ENCODE measurements around the gene SPATA33.
"Not testable (repeated sequence)": the region's sequence is repeated elsewhere in the genome, so short reads cannot be mapped to it uniquely, and the experiment has no call there.

SPATA33 gene

DNA sequence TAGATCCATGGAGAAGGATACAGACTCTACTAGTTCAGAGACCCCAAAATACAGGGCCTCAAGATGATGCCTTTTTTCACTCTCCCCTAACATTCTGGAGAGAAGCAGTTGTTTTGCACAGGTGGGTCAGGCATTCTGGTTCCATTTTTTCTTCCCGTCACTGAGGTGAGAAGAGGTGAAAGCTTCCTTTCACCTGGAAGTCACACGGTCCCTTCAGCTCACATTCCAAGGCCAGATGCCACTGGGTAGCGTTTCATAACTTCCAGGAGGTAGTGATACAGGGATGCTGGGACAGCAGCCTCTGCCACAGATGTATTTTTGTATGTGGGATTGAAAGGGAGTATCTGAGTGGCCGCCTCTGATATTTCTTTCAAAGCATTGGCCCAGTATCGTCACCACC, 30.8 kb downstream of the SPATA33 start:
- no peak for TF ChIP-seq CTCF (conservative IDR thresholded peaks at IDR 0.05)
- H3K27ac ChIP-seq: no peak overlapping the region

- no peak overlapping the region for H3K27ac ChIP-seq
- no peak for TF ChIP-seq CTCF (conservative IDR thresholded peaks at IDR 0.05)
Measured at GRCh38 chr16:89689142-89689541, 31.5 kb downstream of the SPATA33 start.

DNA sequence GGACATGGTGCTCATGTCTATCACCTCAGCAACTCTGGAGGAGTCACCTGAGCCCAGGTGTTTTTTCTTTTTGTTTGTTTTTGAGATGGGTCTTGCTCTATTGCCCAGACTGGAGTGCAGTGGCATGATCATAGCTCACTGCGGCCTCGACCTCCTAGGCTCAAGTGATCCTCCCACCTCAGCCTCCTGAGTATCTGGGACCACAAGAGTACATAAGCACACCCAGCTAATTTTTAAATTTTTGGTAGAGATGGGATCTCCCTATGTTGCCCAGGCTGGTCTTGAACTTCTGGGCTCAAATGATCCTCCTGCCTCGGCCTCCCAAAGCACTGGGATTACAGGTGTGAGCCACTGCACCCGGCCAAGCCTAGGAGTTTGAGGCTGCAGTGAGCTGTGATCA, 32.0 kb downstream of the SPATA33 start:
- H3K27ac ChIP-seq: not testable (repeated sequence)

- no peak for TF ChIP-seq CTCF (conservative IDR thresholded peaks at IDR 0.05)
- no peak overlapping the region for H3K27ac ChIP-seq
Measured at GRCh38 chr16:89690392-89690901, 32.8 kb downstream of the SPATA33 start.

GRCh38 chr16:89691231-89691985, 33.8 kb downstream of the SPATA33 start:
- no peak overlapping the region for H3K27ac ChIP-seq
- no peak for TF ChIP-seq CTCF (conservative IDR thresholded peaks at IDR 0.05)

- no peak overlapping the region for H3K27ac ChIP-seq
Measured at GRCh38 chr16:89691986-89692569, 34.4 kb downstream of the SPATA33 start.

GRCh38 chr16:89693289-89693731, 35.7 kb downstream of the SPATA33 start:
- no peak overlapping the region for H3K27ac ChIP-seq
- TF ChIP-seq CTCF (conservative IDR thresholded peaks at IDR 0.05): no peak

More at GRCh38 chr16:89691986-89692569, 34.4 kb downstream of the SPATA33 start:
- no peak for TF ChIP-seq CTCF (conservative IDR thresholded peaks at IDR 0.05)

All from VCaP (cell line).